Germinal center (tissue), 1 donor: Measurements from ENCODE around the gene ST6GALNAC6.
A peak's percentile ranks its signal among the peaks of the same experiment; 100 is the strongest.

ENCODE experiments used
- DNase-seq: peaks from one replicate; pipeline ENCODE4 v3.0.0; 2012; ENCODE audit warnings: mixed read lengths, low spot score

ST6GALNAC6 gene

DNA sequence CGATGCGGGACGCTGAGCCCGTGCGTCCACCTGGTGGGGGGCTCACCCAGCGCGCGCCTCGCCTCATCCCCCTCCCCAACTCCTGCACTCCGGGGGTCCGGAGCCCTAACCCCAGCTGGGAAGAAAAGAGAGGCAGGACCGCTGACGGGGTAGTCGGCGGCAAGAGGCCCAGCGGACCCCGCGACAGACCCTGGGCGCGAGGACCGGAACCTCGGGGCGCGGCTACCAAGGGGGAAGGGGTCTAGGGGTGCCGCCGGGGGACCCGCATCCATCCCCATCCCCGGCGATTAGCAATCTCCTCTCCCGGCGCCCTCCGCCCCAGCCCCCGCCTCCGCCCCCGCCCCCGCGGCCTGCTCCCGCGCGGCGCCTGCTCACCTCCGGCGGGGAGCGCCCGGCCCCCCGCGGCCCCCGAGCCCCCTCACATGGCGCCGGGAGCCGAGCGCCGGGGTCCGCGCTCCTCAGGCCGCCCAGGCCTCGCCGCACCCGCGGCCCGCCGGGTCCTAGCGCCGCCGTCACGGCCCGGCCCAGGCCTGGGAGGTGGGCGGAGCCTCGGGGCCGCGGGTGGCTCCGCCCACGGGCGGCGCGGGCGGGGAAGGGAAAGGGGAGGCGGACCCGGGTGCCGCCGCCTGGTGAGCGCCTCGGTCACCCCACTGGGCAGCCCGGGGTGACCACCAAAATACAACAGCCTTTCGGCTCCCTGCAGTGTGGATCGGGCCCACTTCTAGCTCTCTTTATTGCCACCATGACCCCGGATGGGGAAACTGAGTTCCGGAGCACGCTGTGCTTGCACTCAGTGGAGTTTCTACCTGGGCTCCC, at the start of gene ST6GALNAC6:
TSS of gene ST6GALNAC6 (minus strand) at position 476 of the 816 bp plus-strand sequence. CDS start 1,622 bp downstream, outside the sequence.
- DNase-seq: peak; percentile 91

DNA sequence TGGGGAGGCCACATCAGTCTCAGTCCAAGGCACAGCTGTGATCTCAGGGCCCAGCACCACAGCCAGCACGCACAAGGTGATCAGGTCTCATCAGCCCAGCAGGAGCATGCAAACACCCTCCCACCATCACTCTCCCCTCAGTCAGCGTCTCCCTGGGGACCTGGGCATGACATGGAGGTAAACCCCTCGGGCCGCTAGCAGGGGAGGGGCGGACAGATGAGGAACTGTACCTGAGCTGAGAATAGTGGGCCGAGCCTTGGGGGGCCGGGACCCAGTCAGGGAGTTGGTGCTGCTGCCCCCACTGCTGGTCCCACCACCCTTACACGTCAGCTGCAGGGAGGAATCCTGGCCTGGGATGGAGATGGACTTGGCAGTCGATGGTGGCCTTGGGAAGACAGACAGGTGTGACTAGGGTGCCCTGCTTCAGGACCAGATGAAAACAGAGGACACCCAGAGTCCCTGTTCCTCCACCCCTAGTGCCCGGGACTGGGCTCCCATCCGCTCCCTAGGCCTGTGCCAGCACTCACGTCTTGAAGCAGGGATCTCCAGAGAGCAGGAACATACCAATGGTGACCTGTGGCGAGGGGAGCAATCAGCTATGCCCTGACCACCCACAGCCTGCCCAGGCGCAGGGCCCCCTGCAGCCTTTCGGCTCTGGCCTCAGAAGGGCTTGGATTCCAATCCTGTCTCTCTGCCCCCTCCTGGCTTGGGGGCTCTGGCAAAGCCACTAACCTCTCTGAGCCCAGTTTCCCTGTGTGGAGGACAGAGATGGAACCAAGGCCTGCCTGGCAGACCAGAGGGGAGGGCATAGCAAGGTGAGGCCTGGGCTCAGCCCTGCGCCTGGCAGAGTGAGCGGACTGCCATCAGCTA, 48.7 kb upstream of the ST6GALNAC6 start:
- DNase-seq: no peak

- DNase-seq: no peak
Measured at GRCh38 chr9:127946728-127947127, 47.3 kb upstream of the ST6GALNAC6 start.

DNA sequence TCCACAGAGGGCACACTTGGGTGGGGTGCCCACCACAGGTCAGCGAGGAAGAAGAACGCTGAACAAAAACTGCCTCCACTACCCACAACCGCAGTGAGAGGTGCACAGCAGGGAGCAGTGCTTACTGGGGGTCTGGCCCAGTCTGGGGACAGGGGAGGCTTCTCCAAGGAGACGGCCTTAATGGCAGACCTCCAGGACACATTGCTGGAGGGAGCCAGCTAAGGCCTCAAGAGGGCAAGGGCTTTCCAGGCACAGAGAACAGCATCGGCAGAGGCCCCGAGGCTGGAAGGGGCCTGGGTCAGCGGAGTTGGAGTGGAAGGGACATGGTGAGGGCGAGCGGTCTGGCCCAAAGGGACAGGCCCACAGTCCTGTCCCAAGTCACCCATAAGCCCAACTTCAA, 46.5 kb upstream of the ST6GALNAC6 start:
- DNase-seq: no peak

- no peak for DNase-seq
Measured at GRCh38 chr9:127945338-127945737, 45.9 kb upstream of the ST6GALNAC6 start.

DNA sequence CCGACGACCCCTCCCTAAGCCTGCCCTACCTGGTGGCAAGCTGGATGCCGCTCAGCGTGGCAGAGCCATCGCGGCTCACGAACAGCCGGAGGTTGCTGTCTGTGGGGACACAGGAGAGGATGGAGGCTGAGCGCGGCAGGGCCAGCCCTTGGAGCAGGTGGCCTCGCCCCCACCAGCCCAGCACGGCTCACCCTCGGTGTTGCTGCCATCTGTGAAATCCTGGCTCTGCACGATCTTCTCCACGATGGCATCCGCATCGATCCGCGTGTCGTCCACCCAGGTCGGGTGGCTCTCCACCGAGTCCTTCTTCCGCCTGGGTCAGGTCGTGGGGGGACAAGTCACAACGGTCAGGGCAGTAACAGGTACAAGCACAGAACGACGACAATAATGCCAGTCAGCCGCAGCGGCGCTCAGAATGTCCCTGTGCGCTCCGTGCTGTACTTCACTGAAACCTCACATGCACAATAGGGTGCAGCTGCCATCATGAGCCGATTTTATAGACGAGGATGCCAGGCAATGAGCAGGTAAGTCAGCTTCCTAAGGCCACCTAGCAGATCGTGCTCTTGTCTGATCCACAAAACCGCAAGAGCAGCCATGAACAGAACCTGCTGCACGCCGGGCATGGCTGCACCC, 45.3 kb upstream of the ST6GALNAC6 start:
- DNase-seq: no peak

GRCh38 chr9:127943731-127944144, 44.3 kb upstream of the ST6GALNAC6 start:
- peak; percentile 78 for DNase-seq

DNA sequence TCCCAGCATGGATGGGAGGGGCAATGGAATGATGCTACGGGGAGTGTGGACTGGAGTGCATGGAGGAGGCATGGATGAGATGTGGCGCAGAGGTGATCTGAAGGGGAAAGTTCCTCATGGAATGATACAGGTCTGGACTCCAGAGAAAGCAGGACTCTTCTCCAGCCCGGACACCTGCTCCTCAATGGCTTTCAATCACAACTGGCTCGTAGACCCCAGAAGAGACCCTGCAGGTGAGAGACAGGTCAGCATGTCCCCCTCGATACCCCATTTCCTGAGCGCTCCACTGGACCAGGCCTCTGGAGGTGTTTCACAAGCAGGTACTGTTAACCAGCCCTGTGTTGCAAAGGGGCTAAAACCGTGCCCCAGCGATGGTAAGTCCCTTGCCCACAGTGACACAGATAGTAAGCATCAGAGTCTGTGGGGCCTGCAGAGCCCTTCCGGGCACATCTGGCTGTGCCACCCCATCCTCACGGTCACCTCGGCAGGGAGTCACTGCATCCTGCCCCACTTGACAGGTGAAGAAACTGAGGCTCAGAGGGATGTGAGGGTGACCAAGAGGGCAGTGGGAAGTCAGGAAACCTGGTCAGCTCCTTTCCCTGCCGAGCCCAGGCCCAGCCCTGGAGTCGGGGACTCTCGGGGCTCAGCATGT, 43.7 kb upstream of the ST6GALNAC6 start:
- DNase-seq: no peak

DNA sequence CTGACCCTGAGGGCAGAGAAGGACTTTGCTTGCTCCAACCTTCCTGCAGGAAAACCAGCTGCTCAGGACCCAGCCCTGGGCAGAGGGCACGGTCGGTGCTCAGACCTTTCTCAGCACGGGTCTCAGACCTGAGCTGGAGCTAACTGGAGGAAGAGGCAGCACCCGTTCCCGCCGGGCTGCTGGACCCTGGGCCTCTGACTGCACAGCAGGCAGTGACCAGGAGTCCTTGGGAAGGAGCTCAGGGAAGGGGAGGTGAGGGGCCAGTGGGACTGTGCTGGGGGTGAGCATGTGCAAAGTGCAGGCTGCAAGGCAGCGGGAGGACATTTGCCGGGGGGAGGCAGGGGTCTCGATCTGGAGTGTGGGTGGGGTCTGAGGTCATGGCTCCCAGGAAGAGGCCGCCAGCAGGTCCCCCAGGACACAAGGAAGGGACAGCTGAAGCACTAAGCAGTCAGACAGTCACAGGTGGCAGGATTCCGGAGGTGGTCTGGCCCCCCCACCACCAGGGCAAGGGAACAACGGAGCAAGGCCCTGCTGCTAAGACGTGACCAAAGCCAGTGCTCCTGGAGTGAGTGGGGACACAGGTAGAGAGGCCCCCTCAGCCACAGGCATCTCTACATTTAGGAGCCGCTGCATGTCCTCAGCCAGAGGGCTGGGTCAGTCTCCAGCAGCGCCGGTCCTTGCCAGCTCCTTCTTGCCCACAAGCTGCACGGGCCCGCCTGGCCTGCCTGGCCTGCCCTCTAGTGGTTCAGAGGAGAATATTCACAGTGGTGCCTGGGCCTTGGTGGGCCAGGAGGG, 43.0 kb upstream of the ST6GALNAC6 start:
- DNase-seq: peak; percentile 57

GRCh38 chr9:127941961-127942215, 42.5 kb upstream of the ST6GALNAC6 start:
- DNase-seq: no peak

- no peak for DNase-seq
Measured at GRCh38 chr9:127941062-127941960, 41.9 kb upstream of the ST6GALNAC6 start.

DNA sequence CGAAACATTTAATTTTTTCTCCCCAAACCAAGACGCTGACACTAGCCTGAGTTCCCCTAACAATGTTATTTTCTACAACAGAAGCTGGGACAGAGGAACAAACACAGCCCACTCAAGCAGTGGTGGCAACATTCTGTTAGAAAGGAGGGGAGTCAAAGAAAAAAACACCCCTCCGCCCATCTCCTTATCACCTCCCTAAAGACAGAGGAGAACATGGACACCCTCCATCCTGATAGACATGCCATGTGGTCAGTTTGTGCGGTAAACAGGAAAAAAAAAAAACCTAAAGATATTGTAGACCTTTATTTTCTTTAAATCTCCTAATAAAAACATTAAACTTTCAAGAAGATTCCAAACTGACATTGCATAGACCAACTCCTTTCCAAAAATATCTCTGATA, 41.2 kb upstream of the ST6GALNAC6 start:
- no peak for DNase-seq

DNA sequence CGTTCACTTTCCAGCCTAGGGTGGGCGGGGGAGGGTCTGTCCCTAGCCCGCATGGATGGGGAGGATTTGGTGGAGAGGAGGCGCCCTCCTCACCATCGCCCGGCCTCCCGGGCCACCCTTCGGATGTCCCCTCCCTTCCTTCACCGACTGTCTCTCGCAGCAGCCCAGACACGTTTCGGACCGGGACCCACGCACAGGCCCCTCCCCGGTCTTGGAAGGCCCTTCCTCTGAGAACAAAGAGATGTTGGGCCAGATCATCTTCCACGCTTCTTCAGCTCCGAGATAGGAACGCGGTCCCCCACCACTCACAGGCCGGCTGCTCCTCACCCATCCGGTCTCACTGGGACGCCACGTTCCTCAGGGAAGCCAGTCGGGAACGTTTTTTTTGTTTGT, 38.9 kb upstream of the ST6GALNAC6 start:
- no peak for DNase-seq

GRCh38 chr9:127937388-127938297, 38.2 kb upstream of the ST6GALNAC6 start, which contains the start of gene DPM2:
Gene DPM2, minus strand, starts transcription at chr9:127937854. Its CDS starts 34 bp downstream, at chr9:127937820.
- peak; percentile 93 for DNase-seq

- DNase-seq: no peak
Measured at GRCh38 chr9:127937056-127937387, 37.6 kb upstream of the ST6GALNAC6 start.

GRCh38 chr9:127936347-127936852, 37.0 kb upstream of the ST6GALNAC6 start:
- no peak for DNase-seq

DNA sequence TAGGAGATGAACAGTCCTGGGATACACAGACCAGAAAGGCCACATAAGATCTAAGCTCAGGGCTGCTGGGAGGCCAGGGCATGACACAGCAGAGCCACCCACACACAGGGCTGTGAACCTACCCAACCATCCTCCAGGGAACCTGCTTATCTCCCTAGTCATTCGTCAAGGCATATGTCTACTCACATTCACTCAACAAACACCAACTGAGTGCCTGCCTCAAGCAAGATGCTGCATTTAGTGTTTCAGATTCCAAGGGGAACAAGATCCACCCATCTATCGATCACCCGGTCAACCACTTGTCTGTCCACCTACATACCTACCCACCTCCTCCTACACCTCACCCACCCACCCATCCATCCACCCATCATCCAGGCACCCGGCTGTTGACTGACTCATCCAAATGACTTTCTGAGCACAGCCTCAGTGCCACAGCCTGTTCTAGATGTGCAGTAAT, 36.4 kb upstream of the ST6GALNAC6 start:
- DNase-seq: no peak

DNA sequence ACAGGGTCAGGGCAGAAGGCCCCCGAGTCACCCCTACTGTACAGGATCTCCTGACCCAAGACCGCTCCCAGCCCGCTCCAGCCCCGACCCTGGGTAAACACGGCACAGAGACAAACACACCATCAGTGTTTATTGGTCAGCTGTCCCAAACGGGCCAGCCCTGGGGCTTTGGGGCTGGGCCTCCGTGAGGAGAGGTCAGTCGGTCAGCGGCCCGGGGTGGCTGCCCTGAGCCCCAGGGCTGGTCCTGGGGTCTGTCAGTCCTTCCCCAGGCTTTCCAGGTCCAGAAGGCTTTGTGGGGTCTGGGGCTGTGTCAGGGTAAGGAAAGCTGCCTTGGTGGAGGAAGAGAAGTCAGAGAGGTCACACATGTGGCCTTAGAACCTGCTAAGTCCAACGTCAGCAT, 35.6 kb upstream of the ST6GALNAC6 start:
- DNase-seq: no peak

DNA sequence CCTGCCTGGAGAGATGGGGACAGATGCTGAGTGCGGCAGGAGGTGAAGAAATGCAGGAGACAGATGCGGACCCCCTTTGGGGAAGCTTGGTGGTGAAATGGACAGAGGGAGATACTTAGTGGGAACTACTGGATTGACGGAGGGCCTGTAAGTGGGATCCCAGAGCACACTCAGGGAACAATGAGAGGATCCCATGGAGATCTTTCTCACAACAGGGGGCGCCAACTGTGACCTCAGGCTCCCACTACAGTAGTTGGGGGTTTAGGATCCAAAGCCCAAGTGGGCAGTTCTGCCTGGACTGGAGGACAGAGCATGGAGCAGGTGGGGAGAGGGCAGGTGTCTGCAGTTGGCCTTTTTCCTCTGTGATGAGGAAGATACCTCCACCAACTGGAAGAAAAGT, 34.8 kb upstream of the ST6GALNAC6 start:
- DNase-seq: no peak
